GM12878 (cell line): ENCODE measurements around the gene WNK2. TPM values are rescaled to one million over a fixed set of nuclear protein-coding genes. Genes with fewer than 3 reads are reported as not detected.

Experiments
- ATAC-seq: fragments of 200-7000 bp; cut with Tn5 transposase; 3 replicates; pipeline ENCODE4 v1.9.1; 2020; ENCODE audit warnings: mild to moderate bottlenecking, moderate library complexity
- BruUV-seq: library from RNA; stranded (reverse); fragments of 400-500 nt; replicated peaks from 2 replicates; lab custom pipeline; 2021; lab: Mats Ljungman, UMichigan
- CTCF ChIA-PET: fragments of 300-600 bp; sonication (Branson Sonifier 250); formaldehyde crosslinking; extraction: SDS; loops from one replicate; lab custom pipeline; 2021; ENCODE audit warnings: inconsistent platforms; lab: Yijun Ruan, JAX
- POLR2A ChIA-PET: fragments of 350-600 bp; formaldehyde crosslinking; extraction: SDS; loops from one replicate; lab custom pipeline; 2021; ENCODE audit warnings: inconsistent platforms; lab: Charles Lee
- RAD21 ChIA-PET: fragments of 300-600 bp; sonication (Branson Sonifier 250); formaldehyde crosslinking; loops from one replicate; lab custom pipeline; 2023; ENCODE audit warnings: antibody characterized with exemption; ENCODE audit not compliant: unreplicated experiment; lab: Charles Lee
- SMC1A ChIA-PET: fragments of 300-600 bp; sonication (Branson Sonifier 250); formaldehyde crosslinking; loops from one replicate; lab custom pipeline; 2023; ENCODE audit not compliant: unreplicated experiment, uncharacterized antibody; lab: Charles Lee
- DNase-seq: peaks from one replicate; pipeline ENCODE4 v3.0.0-alpha.2; 2011; ENCODE audit warnings: low read depth, low spot score
- FAIRE-seq: peaks from 3 replicates; lab custom pipeline; 2011; peaks lifted over from hg19 to GRCh38; lab: Jason Lieb, UNC
- H2AFZ ChIP-seq: 2 replicates; pipeline ENCODE4 v1.6.0; 2011; ENCODE audit warnings: low read depth, low read length, control low read depth; ENCODE audit not compliant: control insufficient read depth
- H3K27ac ChIP-seq: 2 replicates; pipeline ENCODE4 v1.5.1; 2011; ENCODE audit warnings: control low read depth; ENCODE audit not compliant: control insufficient read depth, insufficient read depth
- H3K27me3 ChIP-seq, 2 experiments: replicated peaks in 1 of 2; 2 replicates each; pipeline versions ENCODE4 v1.6.0 to v1.6.1; 2011; ENCODE audit warnings: low read length in 1 of 2; ENCODE audit not compliant: control insufficient read depth in 2 of 2, insufficient read depth in 2 of 2
- H3K36me3 ChIP-seq, 2 experiments: 2 replicates each; pipeline ENCODE4 v1.5.1; 2011; ENCODE audit warnings: low read length in 1 of 2; ENCODE audit not compliant: control insufficient read depth in 2 of 2, insufficient read depth in 2 of 2
- H3K4me1 ChIP-seq: 2 replicates; pipeline ENCODE4 v1.6.1; 2011; ENCODE audit warnings: mild to moderate bottlenecking, low read length, moderate library complexity, mixed read lengths; ENCODE audit not compliant: control insufficient read depth, insufficient read depth
- H3K4me2 ChIP-seq: 2 replicates; pipeline ENCODE4 v1.6.0; 2011; ENCODE audit warnings: control low read depth; ENCODE audit not compliant: control insufficient read depth, insufficient read depth
- H3K4me3 ChIP-seq: fragments of 200-600 bp; sonication (generic); 2 replicates; pipeline ENCODE4 v1.5.1; 2016
- H3K79me2 ChIP-seq: 2 replicates; pipeline ENCODE4 v1.6.0; 2011; ENCODE audit warnings: low read length; ENCODE audit not compliant: control insufficient read depth, insufficient read depth
- H3K9ac ChIP-seq: 2 replicates; pipeline ENCODE4 v1.8.0; 2011; ENCODE audit warnings: low read length, control low read depth, mixed read lengths; ENCODE audit not compliant: control insufficient read depth, insufficient read depth
- H3K9me3 ChIP-seq: replicated peaks from 3 replicates; pipeline ENCODE4 v1.5.1; 2011; ENCODE audit warnings: mild to moderate bottlenecking, low read length; ENCODE audit not compliant: control insufficient read depth, insufficient read depth
- H4K20me1 ChIP-seq: 2 replicates; pipeline ENCODE4 v1.6.0; 2011; ENCODE audit not compliant: control insufficient read depth, insufficient read depth
- ASH2L ChIP-seq: fragments of 300-600, 200-600 bp; sonication (generic); IDR thresholded peaks from 2 replicates; pipeline ENCODE4 v1.6.1; 2017; ENCODE audit warnings: low read depth, mild to moderate bottlenecking, borderline replicate concordance
- CTCF ChIP-seq, 3 experiments: IDR thresholded peaks in 2 of 3; conservative IDR thresholded peaks in 1 of 3; 2 replicates each; pipeline ENCODE4 v1.5.1; 2011; ENCODE audit warnings: low read depth in 3 of 3, low read length in 3 of 3, mild to moderate bottlenecking in 3 of 3, control low read depth in 2 of 3, moderate library complexity in 2 of 3, inconsistent platforms in 1 of 3, mixed read lengths in 1 of 3; ENCODE audit not compliant: control insufficient read depth in 2 of 3, insufficient read depth in 1 of 3; ENCODE audit errors: extremely low read depth in 1 of 3
- KDM1A ChIP-seq: fragments of 200-600 bp; sonication (generic); IDR thresholded peaks from 2 replicates; pipeline ENCODE4 v1.6.1; 2016; ENCODE audit warnings: borderline replicate concordance
- MTA3 ChIP-seq: IDR thresholded peaks from 2 replicates; pipeline ENCODE4 v1.6.1; 2012; ENCODE audit warnings: low read length, inconsistent platforms, borderline replicate concordance
- SREBF2 ChIP-seq: IDR thresholded peaks from 2 replicates; pipeline ENCODE4 v1.6.1; 2012; ENCODE audit warnings: mild to moderate bottlenecking, low read length
- ZNF24 ChIP-seq: fragments of 450-650 bp; IDR thresholded peaks from 2 replicates; pipeline ENCODE4 v1.6.1; 2017; ENCODE audit warnings: antibody characterized with exemption, mild to moderate bottlenecking
- ZSCAN29 ChIP-seq: fragments of 450-650 bp; IDR thresholded peaks from 2 replicates; pipeline ENCODE4 v1.6.1; 2017; ENCODE audit warnings: mild to moderate bottlenecking, moderate library complexity
- WGBS: methylation state at CpG from one replicate; pipeline ENCODE4 v1.1.6; 2016; ENCODE audit warnings: low lambda C conversion rate; ENCODE audit not compliant: insufficient replicate concordance, insufficient coverage; ENCODE audit errors: missing lambda C conversion rate; 5-methylcytosine and 5-hydroxymethylcytosine counted together
- in situ Hi-C: fragments of 300-500 bp; cut with MboI; formaldehyde crosslinking; loops from 9 replicates; pipeline ENCODE4 v1.14.3; 2018; ENCODE audit warnings: mixed read lengths
- intact Hi-C: fragments of 100-400 bp; cut with micrococcal nuclease; formaldehyde crosslinking; loops from one replicate; pipeline ENCODE4 v1.14.2; 2022; ENCODE audit not compliant: unreplicated experiment
- polyA plus RNA-seq, 11 experiments: library from polyadenylated mRNA; depleted of rRNA in 4 of 11; unstranded in 6 of 11; stranded (reverse) in 5 of 11; fragments of >200 nt; fragmentation: Nextera tagmentation in 4 of 11; fragmentation: Illumina TruSeq in 1 of 11; extraction: Ambion mirVana in 4 of 11; extraction: Trizol in 1 of 11; gene quantifications; 1 replicate in 1 of 11; 2 replicates in 10 of 11; pipeline versions ENCODE4 v1.2.1 to v1.2.3, GENCODE V29; 2011 to 2016; ENCODE audit warnings: inconsistent platforms in 2 of 11, missing spikeins in 2 of 11, low read depth in 1 of 11
- total RNA-seq, 4 experiments: library from RNA; depleted of rRNA in 3 of 4; stranded (reverse); fragments of >200 nt in 3 of 4; fragmentation: Illumina TruSeq in 1 of 4; extraction: Trizol in 1 of 4; gene quantifications; 2 replicates each; pipeline versions ENCODE4 v1.2.1 to v1.2.3, GENCODE V29; 2013 to 2021
- TF ChIP-seq, protein P1 (sequence below): fragments of 450-650 bp; IDR thresholded peaks from 2 replicates; pipeline ENCODE4 v1.6.1; 2016; ENCODE audit warnings: mild to moderate bottlenecking, moderate library complexity, borderline replicate concordance

Gene WNK2
- total and polyA plus RNA-seq, 10 of the 15 experiments (the other 5 are each of a cell fraction or from before 2014, with no cell fraction given), result 0.15 TPM; not detected in 9

GRCh38 chr9:93265972-93266371 is 82.0 kb downstream of the WNK2 start:
- TF ChIP-seq CTCF (IDR thresholded peaks at IDR 0.05 in 2 of 3, conservative IDR thresholded peaks at IDR 0.05 in 1 of 3; ENCODE audit: control insufficient read depth in 2 of 3, extremely low read depth in 1 of 3, insufficient read depth in 1 of 3, low read depth in 3 of 3, low read length in 3 of 3) (no peak), KDM1A (no peak), ZNF24 (no peak), ASH2L (no peak), MTA3 (no peak), SREBF2 (no peak), ZSCAN29 (no peak)
- TF ChIP-seq, protein P1, sequence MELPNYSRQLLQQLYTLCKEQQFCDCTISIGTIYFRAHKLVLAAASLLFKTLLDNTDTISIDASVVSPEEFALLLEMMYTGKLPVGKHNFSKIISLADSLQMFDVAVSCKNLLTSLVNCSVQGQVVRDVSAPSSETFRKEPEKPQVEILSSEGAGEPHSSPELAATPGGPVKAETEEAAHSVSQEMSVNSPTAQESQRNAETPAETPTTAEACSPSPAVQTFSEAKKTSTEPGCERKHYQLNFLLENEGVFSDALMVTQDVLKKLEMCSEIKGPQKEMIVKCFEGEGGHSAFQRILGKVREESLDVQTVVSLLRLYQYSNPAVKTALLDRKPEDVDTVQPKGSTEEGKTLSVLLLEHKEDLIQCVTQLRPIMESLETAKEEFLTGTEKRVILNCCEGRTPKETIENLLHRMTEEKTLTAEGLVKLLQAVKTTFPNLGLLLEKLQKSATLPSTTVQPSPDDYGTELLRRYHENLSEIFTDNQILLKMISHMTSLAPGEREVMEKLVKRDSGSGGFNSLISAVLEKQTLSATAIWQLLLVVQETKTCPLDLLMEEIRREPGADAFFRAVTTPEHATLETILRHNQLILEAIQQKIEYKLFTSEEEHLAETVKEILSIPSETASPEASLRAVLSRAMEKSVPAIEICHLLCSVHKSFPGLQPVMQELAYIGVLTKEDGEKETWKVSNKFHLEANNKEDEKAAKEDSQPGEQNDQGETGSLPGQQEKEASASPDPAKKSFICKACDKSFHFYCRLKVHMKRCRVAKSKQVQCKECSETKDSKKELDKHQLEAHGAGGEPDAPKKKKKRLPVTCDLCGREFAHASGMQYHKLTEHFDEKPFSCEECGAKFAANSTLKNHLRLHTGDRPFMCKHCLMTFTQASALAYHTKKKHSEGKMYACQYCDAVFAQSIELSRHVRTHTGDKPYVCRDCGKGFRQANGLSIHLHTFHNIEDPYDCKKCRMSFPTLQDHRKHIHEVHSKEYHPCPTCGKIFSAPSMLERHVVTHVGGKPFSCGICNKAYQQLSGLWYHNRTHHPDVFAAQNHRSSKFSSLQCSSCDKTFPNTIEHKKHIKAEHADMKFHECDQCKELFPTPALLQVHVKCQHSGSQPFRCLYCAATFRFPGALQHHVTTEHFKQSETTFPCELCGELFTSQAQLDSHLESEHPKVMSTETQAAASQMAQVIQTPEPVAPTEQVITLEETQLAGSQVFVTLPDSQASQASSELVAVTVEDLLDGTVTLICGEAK, result no peak
- ChIA-PET CTCF (no interaction called here), RAD21 (no interaction called here), POLR2A (no interaction called here), SMC1A (no interaction called here)
- Histone ChIP-seq H3K9me3 (no peaks in the 10 kb centered on the region), H4K20me1 (no peaks in the 10 kb centered on the region), H3K27ac (no peak overlapping the region), H3K79me2 (no peaks in the 10 kb centered on the region), H3K4me3 (no peak overlapping the region), H3K27me3 (no peaks in the 10 kb centered on the region), H3K9ac (no peak overlapping the region), H3K4me2 (no peak overlapping the region), H3K36me3 (no peaks in the 10 kb centered on the region), H3K4me1 (peaks cover 15% of the 10 kb centered on the region), H2AFZ (no peak overlapping the region)
- ATAC-seq, result no peak
- no peak for DNase-seq
- WGBS, result 19% methylated on average over 6 of the region's 6 CpGs
- intact Hi-C loops, result no loop called here
- FAIRE-seq, result no peak
- BruUV-seq, result no TSS peak
- in situ Hi-C loops, result no loop called here
